ENCODE measurements around the gene IMPACT. TPM values are rescaled to one million over a fixed set of nuclear protein-coding genes. Genes with fewer than 3 reads are reported as not detected.
A peak's percentile ranks its signal among the peaks of the same experiment; 100 is the strongest.

The IMPACT gene
- polyA plus RNA-seq, 2 of the 4 experiments (the other 2 are of a cell fraction), result 10.9 to 27.1 TPM

DNA sequence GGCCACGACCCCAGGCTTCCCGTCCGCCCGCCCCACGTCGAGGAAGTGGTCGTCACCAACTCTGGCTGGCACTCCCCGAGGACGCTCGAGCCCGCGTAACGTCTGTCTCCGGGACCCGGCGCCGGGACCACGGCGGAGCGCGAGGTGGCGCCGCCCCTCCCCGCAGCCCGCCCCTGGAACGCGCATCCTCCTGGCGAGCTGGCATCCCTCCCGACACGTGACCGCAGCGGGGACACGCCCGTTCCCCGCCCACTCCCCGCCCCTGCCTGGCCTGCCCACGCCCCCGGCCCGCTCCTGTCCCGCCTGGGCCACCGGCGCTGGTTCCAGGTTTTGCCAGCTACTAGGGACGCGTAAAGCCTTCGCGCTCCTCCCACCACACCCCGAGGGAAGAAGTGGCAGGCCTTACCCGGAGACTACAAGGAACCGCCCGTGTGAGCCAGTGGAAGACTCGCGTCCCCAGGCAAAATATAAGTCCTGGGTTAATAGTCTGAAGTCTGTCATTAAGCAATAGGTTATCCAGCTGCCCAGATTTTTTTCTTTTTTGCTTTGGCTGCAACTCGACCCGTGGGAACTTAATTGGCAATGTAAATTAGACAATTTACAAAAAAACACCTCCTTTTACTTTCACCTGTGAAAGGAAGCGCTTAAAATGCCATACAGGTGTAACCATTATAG lies 28.6 kb upstream of the IMPACT start, which contains the start of gene OSBPL1A (continued):
- TF ChIP-seq EHMT2 (IDR thresholded peaks at IDR 0.05; ENCODE audit: low read depth) (no peak), CEBPB (IDR thresholded peaks at IDR 0.05) (no peak), ZNF302 (CRISPR knock-in tag; IDR thresholded peaks at IDR 0.05) (no peak), FOXS1 (CRISPR knock-in tag; IDR thresholded peaks at IDR 0.05) (no peak), CHD4 (IDR thresholded peaks at IDR 0.05; ENCODE audit: borderline replicate concordance) (no peak), ZSCAN20 (CRISPR knock-in tag; IDR thresholded peaks at IDR 0.05) (no peak), RFX5 (IDR thresholded peaks at IDR 0.05) (no peak), TP53 (CRISPR knock-in tag; IDR thresholded peaks at IDR 0.05) (no peak), GATA3 (IDR thresholded peaks at IDR 0.05; ENCODE audit: borderline replicate concordance) (no peak), HEYL (CRISPR knock-in tag; IDR thresholded peaks at IDR 0.05) (no peak), HOXA7 (CRISPR knock-in tag; IDR thresholded peaks at IDR 0.05) (no peak), MYC (IDR thresholded peaks at IDR 0.05; ENCODE audit: borderline replicate concordance, low read length) (no peak), FOSB (CRISPR knock-in tag; IDR thresholded peaks at IDR 0.05) (no peak), PHF8 (IDR thresholded peaks at IDR 0.05; ENCODE audit: borderline replicate concordance, low read depth) (no peak), RCOR1 (IDR thresholded peaks at IDR 0.05; ENCODE audit: low read depth, low read length) (no peak), ZFP36 (IDR thresholded peaks at IDR 0.05; ENCODE audit: borderline replicate concordance, partially characterized antibody) (no peak), RNF2 (IDR thresholded peaks at IDR 0.05; ENCODE audit: borderline replicate concordance, low read depth) (no peak), FOSL2 (IDR thresholded peaks at IDR 0.05) (no peak), FOSL2 (CRISPR knock-in tag; IDR thresholded peaks at IDR 0.05) (no peak), KDM1A (IDR thresholded peaks at IDR 0.05; ENCODE audit: low read depth) (no peak), ESRRA (IDR thresholded peaks at IDR 0.05; ENCODE audit: borderline replicate concordance, low read length) (no peak), NR3C1 (IDR thresholded peaks at IDR 0.05) (no peak), JUN (IDR thresholded peaks at IDR 0.05) (peak in 1 of 2 experiments; percentile 21; a peak in 1 of 5 replicates)
- TF ChIP-seq, protein P1, sequence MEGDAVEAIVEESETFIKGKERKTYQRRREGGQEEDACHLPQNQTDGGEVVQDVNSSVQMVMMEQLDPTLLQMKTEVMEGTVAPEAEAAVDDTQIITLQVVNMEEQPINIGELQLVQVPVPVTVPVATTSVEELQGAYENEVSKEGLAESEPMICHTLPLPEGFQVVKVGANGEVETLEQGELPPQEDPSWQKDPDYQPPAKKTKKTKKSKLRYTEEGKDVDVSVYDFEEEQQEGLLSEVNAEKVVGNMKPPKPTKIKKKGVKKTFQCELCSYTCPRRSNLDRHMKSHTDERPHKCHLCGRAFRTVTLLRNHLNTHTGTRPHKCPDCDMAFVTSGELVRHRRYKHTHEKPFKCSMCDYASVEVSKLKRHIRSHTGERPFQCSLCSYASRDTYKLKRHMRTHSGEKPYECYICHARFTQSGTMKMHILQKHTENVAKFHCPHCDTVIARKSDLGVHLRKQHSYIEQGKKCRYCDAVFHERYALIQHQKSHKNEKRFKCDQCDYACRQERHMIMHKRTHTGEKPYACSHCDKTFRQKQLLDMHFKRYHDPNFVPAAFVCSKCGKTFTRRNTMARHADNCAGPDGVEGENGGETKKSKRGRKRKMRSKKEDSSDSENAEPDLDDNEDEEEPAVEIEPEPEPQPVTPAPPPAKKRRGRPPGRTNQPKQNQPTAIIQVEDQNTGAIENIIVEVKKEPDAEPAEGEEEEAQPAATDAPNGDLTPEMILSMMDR (IDR thresholded peaks at IDR 0.05), result no peak
- TF ChIP-seq, protein P2, sequence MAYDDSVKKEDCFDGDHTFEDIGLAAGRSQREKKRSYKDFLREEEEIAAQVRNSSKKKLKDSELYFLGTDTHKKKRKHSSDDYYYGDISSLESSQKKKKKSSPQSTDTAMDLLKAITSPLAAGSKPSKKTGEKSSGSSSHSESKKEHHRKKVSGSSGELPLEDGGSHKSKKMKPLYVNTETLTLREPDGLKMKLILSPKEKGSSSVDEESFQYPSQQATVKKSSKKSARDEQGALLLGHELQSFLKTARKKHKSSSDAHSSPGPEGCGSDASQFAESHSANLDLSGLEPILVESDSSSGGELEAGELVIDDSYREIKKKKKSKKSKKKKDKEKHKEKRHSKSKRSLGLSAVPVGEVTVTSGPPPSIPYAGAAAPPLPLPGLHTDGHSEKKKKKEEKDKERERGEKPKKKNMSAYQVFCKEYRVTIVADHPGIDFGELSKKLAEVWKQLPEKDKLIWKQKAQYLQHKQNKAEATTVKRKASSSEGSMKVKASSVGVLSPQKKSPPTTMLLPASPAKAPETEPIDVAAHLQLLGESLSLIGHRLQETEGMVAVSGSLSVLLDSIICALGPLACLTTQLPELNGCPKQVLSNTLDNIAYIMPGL (CRISPR knock-in tag; IDR thresholded peaks at IDR 0.05; ENCODE audit: borderline replicate concordance), result no peak
- TF ChIP-seq, protein P3, sequence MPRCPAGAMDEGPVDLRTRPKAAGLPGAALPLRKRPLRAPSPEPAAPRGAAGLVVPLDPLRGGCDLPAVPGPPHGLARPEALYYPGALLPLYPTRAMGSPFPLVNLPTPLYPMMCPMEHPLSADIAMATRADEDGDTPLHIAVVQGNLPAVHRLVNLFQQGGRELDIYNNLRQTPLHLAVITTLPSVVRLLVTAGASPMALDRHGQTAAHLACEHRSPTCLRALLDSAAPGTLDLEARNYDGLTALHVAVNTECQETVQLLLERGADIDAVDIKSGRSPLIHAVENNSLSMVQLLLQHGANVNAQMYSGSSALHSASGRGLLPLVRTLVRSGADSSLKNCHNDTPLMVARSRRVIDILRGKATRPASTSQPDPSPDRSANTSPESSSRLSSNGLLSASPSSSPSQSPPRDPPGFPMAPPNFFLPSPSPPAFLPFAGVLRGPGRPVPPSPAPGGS (IDR thresholded peaks at IDR 0.05), result peak; percentile 44; the same call in 1 of the 3 replicates
- TF ChIP-seq, protein P4, sequence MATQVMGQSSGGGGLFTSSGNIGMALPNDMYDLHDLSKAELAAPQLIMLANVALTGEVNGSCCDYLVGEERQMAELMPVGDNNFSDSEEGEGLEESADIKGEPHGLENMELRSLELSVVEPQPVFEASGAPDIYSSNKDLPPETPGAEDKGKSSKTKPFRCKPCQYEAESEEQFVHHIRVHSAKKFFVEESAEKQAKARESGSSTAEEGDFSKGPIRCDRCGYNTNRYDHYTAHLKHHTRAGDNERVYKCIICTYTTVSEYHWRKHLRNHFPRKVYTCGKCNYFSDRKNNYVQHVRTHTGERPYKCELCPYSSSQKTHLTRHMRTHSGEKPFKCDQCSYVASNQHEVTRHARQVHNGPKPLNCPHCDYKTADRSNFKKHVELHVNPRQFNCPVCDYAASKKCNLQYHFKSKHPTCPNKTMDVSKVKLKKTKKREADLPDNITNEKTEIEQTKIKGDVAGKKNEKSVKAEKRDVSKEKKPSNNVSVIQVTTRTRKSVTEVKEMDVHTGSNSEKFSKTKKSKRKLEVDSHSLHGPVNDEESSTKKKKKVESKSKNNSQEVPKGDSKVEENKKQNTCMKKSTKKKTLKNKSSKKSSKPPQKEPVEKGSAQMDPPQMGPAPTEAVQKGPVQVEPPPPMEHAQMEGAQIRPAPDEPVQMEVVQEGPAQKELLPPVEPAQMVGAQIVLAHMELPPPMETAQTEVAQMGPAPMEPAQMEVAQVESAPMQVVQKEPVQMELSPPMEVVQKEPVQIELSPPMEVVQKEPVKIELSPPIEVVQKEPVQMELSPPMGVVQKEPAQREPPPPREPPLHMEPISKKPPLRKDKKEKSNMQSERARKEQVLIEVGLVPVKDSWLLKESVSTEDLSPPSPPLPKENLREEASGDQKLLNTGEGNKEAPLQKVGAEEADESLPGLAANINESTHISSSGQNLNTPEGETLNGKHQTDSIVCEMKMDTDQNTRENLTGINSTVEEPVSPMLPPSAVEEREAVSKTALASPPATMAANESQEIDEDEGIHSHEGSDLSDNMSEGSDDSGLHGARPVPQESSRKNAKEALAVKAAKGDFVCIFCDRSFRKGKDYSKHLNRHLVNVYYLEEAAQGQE (IDR thresholded peaks at IDR 0.05), result no peak
- TF ChIP-seq, protein P5, sequence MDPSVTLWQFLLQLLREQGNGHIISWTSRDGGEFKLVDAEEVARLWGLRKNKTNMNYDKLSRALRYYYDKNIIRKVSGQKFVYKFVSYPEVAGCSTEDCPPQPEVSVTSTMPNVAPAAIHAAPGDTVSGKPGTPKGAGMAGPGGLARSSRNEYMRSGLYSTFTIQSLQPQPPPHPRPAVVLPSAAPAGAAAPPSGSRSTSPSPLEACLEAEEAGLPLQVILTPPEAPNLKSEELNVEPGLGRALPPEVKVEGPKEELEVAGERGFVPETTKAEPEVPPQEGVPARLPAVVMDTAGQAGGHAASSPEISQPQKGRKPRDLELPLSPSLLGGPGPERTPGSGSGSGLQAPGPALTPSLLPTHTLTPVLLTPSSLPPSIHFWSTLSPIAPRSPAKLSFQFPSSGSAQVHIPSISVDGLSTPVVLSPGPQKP (IDR thresholded peaks at IDR 0.05; ENCODE audit: low read depth, low read length), result no peak
- TF ChIP-seq, protein P6, sequence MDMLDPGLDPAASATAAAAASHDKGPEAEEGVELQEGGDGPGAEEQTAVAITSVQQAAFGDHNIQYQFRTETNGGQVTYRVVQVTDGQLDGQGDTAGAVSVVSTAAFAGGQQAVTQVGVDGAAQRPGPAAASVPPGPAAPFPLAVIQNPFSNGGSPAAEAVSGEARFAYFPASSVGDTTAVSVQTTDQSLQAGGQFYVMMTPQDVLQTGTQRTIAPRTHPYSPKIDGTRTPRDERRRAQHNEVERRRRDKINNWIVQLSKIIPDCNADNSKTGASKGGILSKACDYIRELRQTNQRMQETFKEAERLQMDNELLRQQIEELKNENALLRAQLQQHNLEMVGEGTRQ (IDR thresholded peaks at IDR 0.05), result peak; percentile 79
- TF ChIP-seq, protein P7, sequence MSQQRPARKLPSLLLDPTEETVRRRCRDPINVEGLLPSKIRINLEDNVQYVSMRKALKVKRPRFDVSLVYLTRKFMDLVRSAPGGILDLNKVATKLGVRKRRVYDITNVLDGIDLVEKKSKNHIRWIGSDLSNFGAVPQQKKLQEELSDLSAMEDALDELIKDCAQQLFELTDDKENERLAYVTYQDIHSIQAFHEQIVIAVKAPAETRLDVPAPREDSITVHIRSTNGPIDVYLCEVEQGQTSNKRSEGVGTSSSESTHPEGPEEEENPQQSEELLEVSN (IDR thresholded peaks at IDR 0.05; ENCODE audit: borderline replicate concordance, low read depth), result 0 out of 2 replicates have a peak, but pooled peaks have one; percentile 28
- TF ChIP-seq, protein P8, sequence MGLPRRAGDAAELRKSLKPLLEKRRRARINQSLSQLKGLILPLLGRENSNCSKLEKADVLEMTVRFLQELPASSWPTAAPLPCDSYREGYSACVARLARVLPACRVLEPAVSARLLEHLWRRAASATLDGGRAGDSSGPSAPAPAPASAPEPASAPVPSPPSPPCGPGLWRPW (IDR thresholded peaks at IDR 0.05), result no peak
